Endodermal cell (in vitro differentiated cells): ENCODE data around the gene IGF2BP1. TPM values are rescaled to one million over a fixed set of nuclear protein-coding genes. Genes with fewer than 3 reads are reported as not detected.
A peak's percentile ranks its signal among the peaks of the same experiment; 100 is the strongest.

Source experiments
- DNase-seq: peaks from one replicate; pipeline ENCODE4 v3.0.0-alpha.2; 2017
- H3K27ac ChIP-seq: 2 replicates; pipeline ENCODE4 v1.5.1; 2013; ENCODE audit warnings: mild to moderate bottlenecking, low read depth, low read length, moderate library complexity
- H3K27me3 ChIP-seq: 2 replicates; pipeline ENCODE4 v1.6.1; 2013; ENCODE audit warnings: mild to moderate bottlenecking, low read length, moderate library complexity; ENCODE audit not compliant: insufficient read depth, control insufficient read depth, poor library complexity, severe bottlenecking
- H3K36me3 ChIP-seq: 2 replicates; pipeline ENCODE4 v1.7.0; 2013; ENCODE audit warnings: mild to moderate bottlenecking, low read length, moderate library complexity; ENCODE audit not compliant: control insufficient read depth, insufficient read depth
- H3K4me1 ChIP-seq: one replicate; pipeline ENCODE4 v1.7.0; 2013; ENCODE audit warnings: low read length; ENCODE audit not compliant: control insufficient read depth, insufficient read depth
- H3K4me3 ChIP-seq: 2 replicates; pipeline ENCODE4 v1.5.1; 2013; ENCODE audit warnings: mild to moderate bottlenecking, low read length, moderate library complexity
- H3K9ac ChIP-seq: 2 replicates; pipeline ENCODE4 v1.6.1; 2013; ENCODE audit warnings: mild to moderate bottlenecking, low read length, moderate library complexity; ENCODE audit not compliant: poor library complexity, severe bottlenecking; ENCODE audit errors: extremely low read depth
- H3K9me3 ChIP-seq: 2 replicates; pipeline ENCODE4 v1.6.1; 2013; ENCODE audit warnings: mild to moderate bottlenecking, low read length, moderate library complexity; ENCODE audit not compliant: control insufficient read depth
- H3K27ac Mint-ChIP-seq: 2 replicates; pipeline ENCODE4 v1.8.0; 2020; ENCODE audit warnings: mixed read lengths
- H3K27me3 Mint-ChIP-seq: 2 replicates; pipeline ENCODE4 v1.8.0; 2021; ENCODE audit warnings: mild to moderate bottlenecking, mixed read lengths; ENCODE audit not compliant: insufficient read depth
- H3K36me3 Mint-ChIP-seq: 2 replicates; pipeline ENCODE4 v1.8.0; 2020; ENCODE audit warnings: low read depth, mixed read lengths
- H3K4me1 Mint-ChIP-seq: 2 replicates; pipeline ENCODE4 v1.8.0; 2020; ENCODE audit warnings: mixed read lengths
- H3K4me3 Mint-ChIP-seq: 2 replicates; pipeline ENCODE4 v1.8.0; 2020; ENCODE audit warnings: mild to moderate bottlenecking, moderate library complexity, mixed read lengths
- H3K9me3 Mint-ChIP-seq: 2 replicates; pipeline ENCODE4 v1.8.0; 2020; ENCODE audit warnings: mild to moderate bottlenecking, mixed read lengths
- WGBS, 2 experiments: methylation state at CpG; one replicate each; pipeline versions ENCODE4 v1.1.5 to v1.1.7; 2013; ENCODE audit warnings: missing lambda C conversion rate in 2 of 2, mixed read lengths in 1 of 2; ENCODE audit not compliant: insufficient coverage in 1 of 2, insufficient read length in 1 of 2; 5-methylcytosine and 5-hydroxymethylcytosine counted together
- total RNA-seq, 2 donors: library from RNA; stranded (reverse); fragmentation: NEBNext Ultra II Directional in 1 of 2; extraction: Animal tissue kit (Norgen Biotek cat#: 25700) in 1 of 2; gene quantifications; 2 replicates in 1 of 2; 3 replicates in 1 of 2; pipeline ENCODE4 v1.2.1, GENCODE V29; 2021
- TF ChIP-seq, protein P1 (sequence below): fragments of 200-600 bp; sonication (generic); conservative IDR thresholded peaks from 2 replicates; pipeline ENCODE4 v1.5.0; 2021; ENCODE audit warnings: antibody characterized with exemption, mild to moderate bottlenecking

Gene IGF2BP1
- total RNA-seq, 2 donors from 2014 or later = 333 to 360 TPM

DNA sequence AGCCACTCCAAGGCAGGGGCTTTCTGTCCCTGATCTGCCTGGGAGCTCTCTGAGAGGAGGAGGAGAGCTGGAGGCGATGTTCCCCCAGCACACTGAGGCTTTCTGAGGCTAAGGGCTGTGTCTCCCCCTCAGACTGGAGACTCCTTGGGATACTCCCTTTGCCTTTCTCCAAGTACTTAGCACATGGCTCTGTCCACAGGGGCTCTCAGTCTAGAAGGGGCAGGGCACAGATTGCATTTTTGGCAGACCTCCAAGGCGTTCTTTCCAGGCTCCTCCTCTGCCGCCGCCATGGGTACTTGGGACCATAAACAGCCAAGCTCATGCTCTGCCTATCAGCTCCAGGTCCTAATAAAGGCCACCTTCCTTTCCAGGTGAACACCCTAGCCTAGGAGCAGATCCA, 27.0 kb upstream of the IGF2BP1 start:
- Histone ChIP-seq H3K9ac (no peak overlapping the region), H3K27ac (no peak overlapping the region), H3K4me1 (peaks cover 7% of the 10 kb centered on the region), H3K27me3 (no peaks in the 10 kb centered on the region), H3K4me3 (no peak overlapping the region), H3K36me3 (no peaks in the 10 kb centered on the region), H3K9me3 (no peaks in the 10 kb centered on the region)
- no peaks in the 10 kb centered on the region for H3K9me3 Mint-ChIP-seq
- H3K36me3 Mint-ChIP-seq = no peaks in the 10 kb centered on the region
- H3K4me3 Mint-ChIP-seq = no peak overlapping the region
- H3K4me1 Mint-ChIP-seq = peaks cover 35% of the 10 kb centered on the region
- H3K27ac Mint-ChIP-seq = no peak overlapping the region
- TF ChIP-seq, protein P1, sequence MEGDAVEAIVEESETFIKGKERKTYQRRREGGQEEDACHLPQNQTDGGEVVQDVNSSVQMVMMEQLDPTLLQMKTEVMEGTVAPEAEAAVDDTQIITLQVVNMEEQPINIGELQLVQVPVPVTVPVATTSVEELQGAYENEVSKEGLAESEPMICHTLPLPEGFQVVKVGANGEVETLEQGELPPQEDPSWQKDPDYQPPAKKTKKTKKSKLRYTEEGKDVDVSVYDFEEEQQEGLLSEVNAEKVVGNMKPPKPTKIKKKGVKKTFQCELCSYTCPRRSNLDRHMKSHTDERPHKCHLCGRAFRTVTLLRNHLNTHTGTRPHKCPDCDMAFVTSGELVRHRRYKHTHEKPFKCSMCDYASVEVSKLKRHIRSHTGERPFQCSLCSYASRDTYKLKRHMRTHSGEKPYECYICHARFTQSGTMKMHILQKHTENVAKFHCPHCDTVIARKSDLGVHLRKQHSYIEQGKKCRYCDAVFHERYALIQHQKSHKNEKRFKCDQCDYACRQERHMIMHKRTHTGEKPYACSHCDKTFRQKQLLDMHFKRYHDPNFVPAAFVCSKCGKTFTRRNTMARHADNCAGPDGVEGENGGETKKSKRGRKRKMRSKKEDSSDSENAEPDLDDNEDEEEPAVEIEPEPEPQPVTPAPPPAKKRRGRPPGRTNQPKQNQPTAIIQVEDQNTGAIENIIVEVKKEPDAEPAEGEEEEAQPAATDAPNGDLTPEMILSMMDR = no peak
- WGBS, 2 experiments = 65 to 71% methylated on average over 3 to 4 of the region's 4 CpGs
- no peak for DNase-seq
- peaks cover 2% of the 10 kb centered on the region for H3K27me3 Mint-ChIP-seq

DNA sequence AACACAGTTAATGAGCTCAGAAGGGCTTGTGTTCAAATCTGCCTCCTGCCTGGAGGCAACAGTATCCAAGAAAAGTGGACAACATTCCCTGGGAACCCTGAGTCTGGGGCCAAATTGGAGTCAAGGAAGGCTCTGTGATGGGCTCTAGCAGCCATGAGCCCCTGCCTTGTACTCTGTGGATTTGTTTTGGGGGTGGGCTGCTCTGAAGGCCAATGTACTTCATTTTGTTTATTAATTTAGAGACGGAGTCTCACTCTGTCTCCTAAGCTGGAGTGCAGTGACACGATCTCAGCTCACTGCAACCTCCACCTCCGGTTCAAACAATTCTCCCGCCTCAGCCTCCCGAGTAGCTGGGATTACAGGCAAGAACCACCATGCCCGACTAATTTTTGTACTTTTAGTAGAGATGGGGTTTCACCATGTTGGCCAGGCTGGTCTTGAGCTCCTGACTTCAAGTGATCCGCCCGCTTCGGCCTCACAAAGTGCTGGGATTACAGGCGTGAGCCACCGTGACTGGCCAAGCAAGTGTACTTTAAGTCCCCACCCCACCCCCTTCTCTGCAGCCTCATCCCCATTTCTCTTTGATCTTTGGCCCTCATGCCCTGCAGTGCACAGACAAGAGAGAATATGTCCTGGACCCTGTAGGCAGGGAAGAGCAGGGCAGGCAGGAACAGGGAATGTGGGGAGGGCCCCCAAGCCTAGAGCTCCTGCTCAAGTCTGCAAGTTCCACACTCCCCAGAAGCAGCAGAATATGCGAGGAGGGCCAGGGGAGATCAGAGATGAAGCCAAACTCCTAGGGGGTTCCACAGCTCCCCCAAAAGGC, 26.1 kb upstream of the IGF2BP1 start:
- peaks cover 7% of the 10 kb centered on the region for H3K4me1 ChIP-seq
- H3K27me3 ChIP-seq = no peaks in the 10 kb centered on the region
- H3K9ac ChIP-seq = no peak overlapping the region
- TF ChIP-seq, protein P1 = peak; percentile 24
- H3K4me3 Mint-ChIP-seq = no peak overlapping the region
- no peak overlapping the region for H3K4me3 ChIP-seq
- no peaks in the 10 kb centered on the region for H3K9me3 Mint-ChIP-seq
- no peaks in the 10 kb centered on the region for H3K9me3 ChIP-seq
- no peaks in the 10 kb centered on the region for H3K36me3 Mint-ChIP-seq
- peaks cover 2% of the 10 kb centered on the region for H3K27me3 Mint-ChIP-seq
- WGBS, 2 experiments = 88 to 91% methylated on average over 12 of the region's 12 CpGs
- H3K36me3 ChIP-seq = no peaks in the 10 kb centered on the region
- no peak overlapping the region for H3K27ac ChIP-seq
- H3K27ac Mint-ChIP-seq = peak overlapping the region; percentile 85
- peak; percentile 74 for DNase-seq
- H3K4me1 Mint-ChIP-seq = peaks cover 35% of the 10 kb centered on the region

DNA sequence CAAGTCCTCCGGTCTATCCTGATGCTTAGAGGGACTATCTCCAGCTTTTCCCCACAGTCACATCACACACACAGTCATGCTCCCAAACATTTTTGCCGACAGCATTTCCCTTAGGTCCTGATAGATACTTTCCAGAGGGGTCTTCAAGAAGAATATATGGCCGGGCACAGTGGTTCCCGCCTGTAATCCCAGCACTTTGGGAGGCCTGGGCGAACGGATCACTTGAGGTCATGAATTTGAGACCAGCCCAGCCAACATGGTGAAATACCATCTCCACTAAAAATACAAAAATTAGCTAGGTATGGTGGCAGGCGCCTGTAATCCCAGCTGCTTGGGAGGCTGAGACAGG, 24.5 kb upstream of the IGF2BP1 start:
- Mint-ChIP-seq H3K27me3 (no peaks in the 10 kb centered on the region), H3K27ac (peak overlapping the region; percentile 85), H3K4me3 (no peak overlapping the region), H3K36me3 (no peaks in the 10 kb centered on the region), H3K4me1 (peaks cover 35% of the 10 kb centered on the region), H3K9me3 (no peaks in the 10 kb centered on the region)
- no peaks in the 10 kb centered on the region for H3K9me3 ChIP-seq
- H3K9ac ChIP-seq = no peak overlapping the region
- TF ChIP-seq, protein P1 = no peak
- 70 to 79% methylated on average over 5 to 7 of the region's 7 CpGs for WGBS, 2 experiments
- H3K27me3 ChIP-seq = no peaks in the 10 kb centered on the region
- no peaks in the 10 kb centered on the region for H3K36me3 ChIP-seq
- DNase-seq = no peak
- peaks cover 7% of the 10 kb centered on the region for H3K4me1 ChIP-seq
- H3K4me3 ChIP-seq = no peak overlapping the region
- peak overlapping the region; percentile 7 for H3K27ac ChIP-seq
